ENCODE data around the gene KLHDC7B.

Gene KLHDC7B

GRCh38 chr22:50597097-50597496, 51.4 kb downstream of the KLHDC7B start:
- no peak for TF ChIP-seq CTCF (IDR thresholded peaks at IDR 0.05; ENCODE audit: low read depth, low read length)
- no peak for DNase-seq (ENCODE audit: extremely low read depth, low read depth)

DNA sequence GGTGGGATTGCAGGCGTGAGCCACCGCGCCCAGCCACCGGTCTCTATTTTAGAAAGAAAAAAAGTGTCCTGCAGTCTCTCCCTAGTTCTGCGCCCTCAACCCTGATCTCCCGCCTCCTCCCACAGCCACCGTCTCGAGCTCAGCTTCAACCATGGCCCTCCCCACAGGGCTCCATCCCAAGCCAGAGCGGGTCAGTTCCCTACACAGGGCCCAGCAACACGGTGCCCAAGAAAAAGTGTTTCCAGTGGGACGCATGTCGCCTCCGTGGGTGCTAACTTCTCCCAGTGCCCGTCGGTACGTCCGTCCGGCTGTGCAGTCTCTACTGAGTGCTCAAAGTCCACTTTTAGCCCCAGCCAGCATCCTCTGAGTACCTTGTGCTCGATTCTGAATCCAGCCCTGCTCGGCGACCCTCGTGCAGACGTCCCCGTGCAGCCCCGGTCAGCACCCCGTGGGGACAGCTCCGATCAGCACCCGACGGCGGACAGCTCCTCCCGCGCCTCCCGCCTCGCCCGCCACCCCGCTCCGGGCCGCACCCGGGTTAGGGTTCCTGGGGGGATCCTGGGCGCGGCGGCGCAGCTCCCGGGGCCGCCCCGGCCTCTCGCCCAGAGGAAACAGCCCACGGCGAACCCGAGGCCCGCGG, 54.2 kb downstream of the KLHDC7B start:
- DNase-seq (ENCODE audit: extremely low read depth, low read depth) = no peak
- no peak for TF ChIP-seq CTCF (IDR thresholded peaks at IDR 0.05; ENCODE audit: low read depth, low read length)

DNA sequence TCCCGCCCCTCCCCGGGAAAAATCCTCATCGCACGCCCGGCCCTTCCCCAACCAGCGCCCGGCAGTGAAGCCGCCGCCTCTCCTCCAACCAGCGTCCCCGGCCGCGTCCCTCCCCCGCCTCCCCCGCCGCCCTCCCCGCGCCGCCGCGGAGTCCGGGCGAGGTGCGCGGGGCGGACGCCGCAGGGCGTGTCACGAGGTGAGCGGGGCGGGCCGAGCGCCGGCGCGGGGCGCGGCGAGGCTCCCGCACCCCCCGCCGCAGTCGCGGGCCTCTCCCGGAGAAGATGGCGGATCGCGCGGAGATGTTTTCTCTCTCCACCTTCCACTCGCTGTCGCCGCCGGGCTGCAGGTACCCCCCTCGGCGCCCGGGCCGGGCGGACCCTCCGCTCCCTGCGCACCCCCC, 54.8 kb downstream of the KLHDC7B start, which contains the start of gene MAPK8IP2:
TSS of gene MAPK8IP2 (plus strand) at position 256 of the 400 bp plus-strand sequence. CDS start at position 282, 26 bp downstream.
- no peak for TF ChIP-seq CTCF (IDR thresholded peaks at IDR 0.05; ENCODE audit: low read depth, low read length)
- no peak for DNase-seq (ENCODE audit: extremely low read depth, low read depth)
